ENCODE data around the gene KLK14. TPM values are rescaled to one million over a fixed set of nuclear protein-coding genes. Genes with fewer than 3 reads are reported as not detected.
A peak's percentile ranks its signal among the peaks of the same experiment; 100 is the strongest.

The KLK14 gene
- total and polyA plus RNA-seq, 2 experiments from 2014 or later = 0.42 TPM; not detected in 1

DNA sequence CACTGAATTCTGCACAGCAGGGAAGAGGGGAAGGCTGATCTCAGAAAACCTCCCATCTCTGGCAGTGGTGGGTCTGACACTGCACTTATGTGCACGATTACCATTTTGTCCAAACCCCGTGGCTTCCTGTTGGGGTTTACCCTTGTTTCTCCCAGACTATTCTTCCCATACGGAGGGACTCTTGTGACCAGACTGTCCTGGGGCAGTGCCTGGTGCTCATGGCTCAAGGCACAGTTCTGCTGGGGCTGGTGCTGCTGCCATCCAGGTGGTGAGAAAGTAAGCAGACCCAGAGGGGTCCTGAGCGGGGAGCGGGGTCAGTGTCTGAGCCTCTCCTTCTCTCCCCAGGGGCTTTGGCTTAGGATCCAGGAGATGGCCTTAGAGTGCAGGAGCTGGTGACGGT is 36.9 kb upstream of the KLK14 start (continued):
- TF ChIP-seq, protein P1, sequence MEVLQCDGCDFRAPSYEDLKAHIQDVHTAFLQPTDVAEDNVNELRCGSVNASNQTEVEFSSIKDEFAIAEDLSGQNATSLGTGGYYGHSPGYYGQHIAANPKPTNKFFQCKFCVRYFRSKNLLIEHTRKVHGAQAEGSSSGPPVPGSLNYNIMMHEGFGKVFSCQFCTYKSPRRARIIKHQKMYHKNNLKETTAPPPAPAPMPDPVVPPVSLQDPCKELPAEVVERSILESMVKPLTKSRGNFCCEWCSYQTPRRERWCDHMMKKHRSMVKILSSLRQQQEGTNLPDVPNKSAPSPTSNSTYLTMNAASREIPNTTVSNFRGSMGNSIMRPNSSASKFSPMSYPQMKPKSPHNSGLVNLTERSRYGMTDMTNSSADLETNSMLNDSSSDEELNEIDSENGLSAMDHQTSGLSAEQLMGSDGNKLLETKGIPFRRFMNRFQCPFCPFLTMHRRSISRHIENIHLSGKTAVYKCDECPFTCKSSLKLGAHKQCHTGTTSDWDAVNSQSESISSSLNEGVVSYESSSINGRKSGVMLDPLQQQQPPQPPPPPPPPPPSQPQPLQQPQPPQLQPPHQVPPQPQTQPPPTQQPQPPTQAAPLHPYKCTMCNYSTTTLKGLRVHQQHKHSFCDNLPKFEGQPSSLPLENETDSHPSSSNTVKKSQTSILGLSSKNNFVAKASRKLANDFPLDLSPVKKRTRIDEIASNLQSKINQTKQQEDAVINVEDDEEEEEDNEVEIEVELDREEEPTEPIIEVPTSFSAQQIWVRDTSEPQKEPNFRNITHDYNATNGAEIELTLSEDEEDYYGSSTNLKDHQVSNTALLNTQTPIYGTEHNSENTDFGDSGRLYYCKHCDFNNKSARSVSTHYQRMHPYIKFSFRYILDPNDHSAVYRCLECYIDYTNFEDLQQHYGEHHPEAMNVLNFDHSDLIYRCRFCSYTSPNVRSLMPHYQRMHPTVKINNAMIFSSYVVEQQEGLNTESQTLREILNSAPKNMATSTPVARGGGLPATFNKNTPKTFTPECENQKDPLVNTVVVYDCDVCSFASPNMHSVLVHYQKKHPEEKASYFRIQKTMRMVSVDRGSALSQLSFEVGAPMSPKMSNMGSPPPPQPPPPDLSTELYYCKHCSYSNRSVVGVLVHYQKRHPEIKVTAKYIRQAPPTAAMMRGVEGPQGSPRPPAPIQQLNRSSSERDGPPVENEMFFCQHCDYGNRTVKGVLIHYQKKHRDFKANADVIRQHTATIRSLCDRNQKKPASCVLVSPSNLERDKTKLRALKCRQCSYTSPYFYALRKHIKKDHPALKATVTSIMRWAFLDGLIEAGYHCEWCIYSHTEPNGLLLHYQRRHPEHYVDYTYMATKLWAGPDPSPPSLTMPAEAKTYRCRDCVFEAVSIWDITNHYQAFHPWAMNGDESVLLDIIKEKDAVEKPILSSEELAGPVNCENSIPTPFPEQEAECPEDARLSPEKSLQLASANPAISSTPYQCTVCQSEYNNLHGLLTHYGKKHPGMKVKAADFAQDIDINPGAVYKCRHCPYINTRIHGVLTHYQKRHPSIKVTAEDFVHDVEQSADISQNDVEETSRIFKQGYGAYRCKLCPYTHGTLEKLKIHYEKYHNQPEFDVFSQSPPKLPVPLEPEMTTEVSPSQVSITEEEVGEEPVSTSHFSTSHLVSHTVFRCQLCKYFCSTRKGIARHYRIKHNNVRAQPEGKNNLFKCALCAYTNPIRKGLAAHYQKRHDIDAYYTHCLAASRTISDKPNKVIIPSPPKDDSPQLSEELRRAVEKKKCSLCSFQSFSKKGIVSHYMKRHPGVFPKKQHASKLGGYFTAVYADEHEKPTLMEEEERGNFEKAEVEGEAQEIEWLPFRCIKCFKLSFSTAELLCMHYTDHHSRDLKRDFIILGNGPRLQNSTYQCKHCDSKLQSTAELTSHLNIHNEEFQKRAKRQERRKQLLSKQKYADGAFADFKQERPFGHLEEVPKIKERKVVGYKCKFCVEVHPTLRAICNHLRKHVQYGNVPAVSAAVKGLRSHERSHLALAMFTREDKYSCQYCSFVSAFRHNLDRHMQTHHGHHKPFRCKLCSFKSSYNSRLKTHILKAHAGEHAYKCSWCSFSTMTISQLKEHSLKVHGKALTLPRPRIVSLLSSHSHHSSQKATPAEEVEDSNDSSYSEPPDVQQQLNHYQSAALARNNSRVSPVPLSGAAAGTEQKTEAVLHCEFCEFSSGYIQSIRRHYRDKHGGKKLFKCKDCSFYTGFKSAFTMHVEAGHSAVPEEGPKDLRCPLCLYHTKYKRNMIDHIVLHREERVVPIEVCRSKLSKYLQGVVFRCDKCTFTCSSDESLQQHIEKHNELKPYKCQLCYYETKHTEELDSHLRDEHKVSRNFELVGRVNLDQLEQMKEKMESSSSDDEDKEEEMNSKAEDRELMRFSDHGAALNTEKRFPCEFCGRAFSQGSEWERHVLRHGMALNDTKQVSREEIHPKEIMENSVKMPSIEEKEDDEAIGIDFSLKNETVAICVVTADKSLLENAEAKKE (CRISPR knock-in tag; IDR thresholded peaks at IDR 0.05) = no peak
- TF ChIP-seq EZH2phosphoT487 (IDR thresholded peaks at IDR 0.05; ENCODE audit: unreplicated experiment) = no peak

DNA sequence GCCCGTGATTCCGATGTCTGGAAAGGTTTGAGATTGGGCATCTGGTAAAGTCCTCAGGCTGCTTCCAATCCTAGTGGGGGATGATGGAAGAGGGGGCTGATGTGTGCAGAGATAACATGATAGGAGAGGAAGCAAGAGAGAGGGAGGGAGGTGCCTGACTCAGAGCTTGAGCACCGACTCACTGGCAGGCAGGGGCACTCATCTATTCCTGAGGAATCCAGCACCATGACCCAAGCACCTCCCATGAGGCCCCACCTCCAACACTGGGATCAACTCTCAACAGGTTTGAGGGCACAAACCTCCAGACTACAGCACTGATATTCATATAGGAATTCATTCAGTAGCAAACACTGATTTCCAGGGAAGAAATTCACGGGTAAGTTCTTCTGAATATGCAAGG is 36.4 kb upstream of the KLK14 start:
- Histone ChIP-seq H3K36me3 (ENCODE audit: insufficient read depth) (no peaks in the 10 kb centered on the region), H4K20me1 (replicated peaks; ENCODE audit: insufficient read depth) (no peaks in the 10 kb centered on the region), H3K27ac (ENCODE audit: low read depth) (no peak overlapping the region), H3K4me3 (no peak overlapping the region), H3K4me2 (no peak overlapping the region), H3K9me2 (ENCODE audit: insufficient read depth) (no peaks in the 10 kb centered on the region), H2AFZ (peak overlapping the region; percentile 52; the same call in 1 of the 2 replicates), H3K79me2 (replicated peaks; ENCODE audit: insufficient read depth) (no peaks in the 10 kb centered on the region), H3K4me1 (ENCODE audit: insufficient read depth) (no peaks in the 10 kb centered on the region), H3K27me3 (ENCODE audit: insufficient read depth) (no peaks in the 10 kb centered on the region), H3F3A (replicated peaks; ENCODE audit: low read depth) (no peaks in the 10 kb centered on the region)
- ATAC-seq (peak; percentile 41; the same call in 1 of the 3 replicates), DNase-seq (ENCODE audit: low spot score) (no peak)
- H3K4me3 Mint-ChIP-seq = no peak overlapping the region
- peaks cover 4% of the 10 kb centered on the region; the same call in 2 of the 3 replicates for H3K4me1 Mint-ChIP-seq
- no peaks in the 10 kb centered on the region; the same call in 1 of the 3 replicates for H3K9me3 Mint-ChIP-seq
- H3K27ac Mint-ChIP-seq = no peak overlapping the region
- peaks cover 11% of the 10 kb centered on the region for H3K27me3 Mint-ChIP-seq (ENCODE audit: insufficient read depth, low read depth, poor library complexity)
- H3K36me3 Mint-ChIP-seq (ENCODE audit: low read depth) = no peaks in the 10 kb centered on the region; the same call in 2 of the 3 replicates
- TF ChIP-seq, protein P2, sequence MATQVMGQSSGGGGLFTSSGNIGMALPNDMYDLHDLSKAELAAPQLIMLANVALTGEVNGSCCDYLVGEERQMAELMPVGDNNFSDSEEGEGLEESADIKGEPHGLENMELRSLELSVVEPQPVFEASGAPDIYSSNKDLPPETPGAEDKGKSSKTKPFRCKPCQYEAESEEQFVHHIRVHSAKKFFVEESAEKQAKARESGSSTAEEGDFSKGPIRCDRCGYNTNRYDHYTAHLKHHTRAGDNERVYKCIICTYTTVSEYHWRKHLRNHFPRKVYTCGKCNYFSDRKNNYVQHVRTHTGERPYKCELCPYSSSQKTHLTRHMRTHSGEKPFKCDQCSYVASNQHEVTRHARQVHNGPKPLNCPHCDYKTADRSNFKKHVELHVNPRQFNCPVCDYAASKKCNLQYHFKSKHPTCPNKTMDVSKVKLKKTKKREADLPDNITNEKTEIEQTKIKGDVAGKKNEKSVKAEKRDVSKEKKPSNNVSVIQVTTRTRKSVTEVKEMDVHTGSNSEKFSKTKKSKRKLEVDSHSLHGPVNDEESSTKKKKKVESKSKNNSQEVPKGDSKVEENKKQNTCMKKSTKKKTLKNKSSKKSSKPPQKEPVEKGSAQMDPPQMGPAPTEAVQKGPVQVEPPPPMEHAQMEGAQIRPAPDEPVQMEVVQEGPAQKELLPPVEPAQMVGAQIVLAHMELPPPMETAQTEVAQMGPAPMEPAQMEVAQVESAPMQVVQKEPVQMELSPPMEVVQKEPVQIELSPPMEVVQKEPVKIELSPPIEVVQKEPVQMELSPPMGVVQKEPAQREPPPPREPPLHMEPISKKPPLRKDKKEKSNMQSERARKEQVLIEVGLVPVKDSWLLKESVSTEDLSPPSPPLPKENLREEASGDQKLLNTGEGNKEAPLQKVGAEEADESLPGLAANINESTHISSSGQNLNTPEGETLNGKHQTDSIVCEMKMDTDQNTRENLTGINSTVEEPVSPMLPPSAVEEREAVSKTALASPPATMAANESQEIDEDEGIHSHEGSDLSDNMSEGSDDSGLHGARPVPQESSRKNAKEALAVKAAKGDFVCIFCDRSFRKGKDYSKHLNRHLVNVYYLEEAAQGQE (IDR thresholded peaks at IDR 0.05; ENCODE audit: unreplicated experiment) = no peak
- TF ChIP-seq, protein P3, sequence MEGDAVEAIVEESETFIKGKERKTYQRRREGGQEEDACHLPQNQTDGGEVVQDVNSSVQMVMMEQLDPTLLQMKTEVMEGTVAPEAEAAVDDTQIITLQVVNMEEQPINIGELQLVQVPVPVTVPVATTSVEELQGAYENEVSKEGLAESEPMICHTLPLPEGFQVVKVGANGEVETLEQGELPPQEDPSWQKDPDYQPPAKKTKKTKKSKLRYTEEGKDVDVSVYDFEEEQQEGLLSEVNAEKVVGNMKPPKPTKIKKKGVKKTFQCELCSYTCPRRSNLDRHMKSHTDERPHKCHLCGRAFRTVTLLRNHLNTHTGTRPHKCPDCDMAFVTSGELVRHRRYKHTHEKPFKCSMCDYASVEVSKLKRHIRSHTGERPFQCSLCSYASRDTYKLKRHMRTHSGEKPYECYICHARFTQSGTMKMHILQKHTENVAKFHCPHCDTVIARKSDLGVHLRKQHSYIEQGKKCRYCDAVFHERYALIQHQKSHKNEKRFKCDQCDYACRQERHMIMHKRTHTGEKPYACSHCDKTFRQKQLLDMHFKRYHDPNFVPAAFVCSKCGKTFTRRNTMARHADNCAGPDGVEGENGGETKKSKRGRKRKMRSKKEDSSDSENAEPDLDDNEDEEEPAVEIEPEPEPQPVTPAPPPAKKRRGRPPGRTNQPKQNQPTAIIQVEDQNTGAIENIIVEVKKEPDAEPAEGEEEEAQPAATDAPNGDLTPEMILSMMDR (conservative IDR thresholded peaks at IDR 0.05; ENCODE audit: low read depth in 2 of 2) = no peak
- TF ChIP-seq ZNF114 (CRISPR knock-in tag; IDR thresholded peaks at IDR 0.05) (no peak), CREB1 (CRISPR knock-in tag; IDR thresholded peaks at IDR 0.05; ENCODE audit: low read depth) (no peak), NANOG (IDR thresholded peaks at IDR 0.05; ENCODE audit: borderline replicate concordance) (no peak), EZH2phosphoT487 (IDR thresholded peaks at IDR 0.05; ENCODE audit: unreplicated experiment) (no peak)
